HG02642 (cell line): Measurements from ENCODE around the gene ERCC3.
"Not testable (repeated sequence)": the region's sequence is repeated elsewhere in the genome, so short reads cannot be mapped to it uniquely, and the experiment has no call there.

Experiments
- ATAC-seq: cut with Tn5 transposase; IDR thresholded peaks from one replicate; pipeline ENCODE4 v1.9.1; 2021; ENCODE audit warnings: mild to moderate bottlenecking; ENCODE audit not compliant: unreplicated experiment, poor library complexity

ERCC3 gene

GRCh38 chr2:127280693-127281092 is 13.3 kb downstream of the ERCC3 start:
- no peak for ATAC-seq

GRCh38 chr2:127279781-127280180 is 14.2 kb downstream of the ERCC3 start:
- ATAC-seq, result no peak

GRCh38 chr2:127278959-127279358 is 15.0 kb downstream of the ERCC3 start:
- ATAC-seq, result no peak

- ATAC-seq, result peak; percentile 93
These were observed 16.9 kb downstream of the ERCC3 start for GRCh38 chr2:127277028-127277427.

- ATAC-seq, result no peak
These were observed 18.2 kb downstream of the ERCC3 start for GRCh38 chr2:127275789-127276188.

GRCh38 chr2:127275356-127275755 is 18.6 kb downstream of the ERCC3 start:
- ATAC-seq, result no peak

GRCh38 chr2:127270663-127271062 is 23.3 kb downstream of the ERCC3 start:
- ATAC-seq, result no peak

- ATAC-seq, result no peak
These were observed 32.0 kb downstream of the ERCC3 start for GRCh38 chr2:127261804-127262406.

- ATAC-seq, result no peak
These were observed 34.6 kb downstream of the ERCC3 start for GRCh38 chr2:127259355-127259754.

GRCh38 chr2:127256866-127257265 is 37.1 kb downstream of the ERCC3 start:
- no peak for ATAC-seq

GRCh38 chr2:127256381-127256780 is 37.6 kb downstream of the ERCC3 start:
- no peak for ATAC-seq

GRCh38 chr2:127255721-127256120 is 38.2 kb downstream of the ERCC3 start:
- no peak for ATAC-seq

GRCh38 chr2:127255146-127255545 is 38.8 kb downstream of the ERCC3 start:
- no peak for ATAC-seq

- ATAC-seq, result no peak
These were observed 39.5 kb downstream of the ERCC3 start for GRCh38 chr2:127254386-127254981.

GRCh38 chr2:127241184-127241583 is 52.8 kb downstream of the ERCC3 start:
- not testable (repeated sequence) for ATAC-seq

- ATAC-seq, result no peak
These were observed 54.5 kb downstream of the ERCC3 start for GRCh38 chr2:127239395-127239794.

- ATAC-seq, result not testable (repeated sequence)
These were observed 56.2 kb downstream of the ERCC3 start for GRCh38 chr2:127237768-127238167.

GRCh38 chr2:127235082-127235702 is 58.8 kb downstream of the ERCC3 start:
- no peak for ATAC-seq

GRCh38 chr2:127233710-127234109 is 60.2 kb downstream of the ERCC3 start:
- ATAC-seq, result no peak

- ATAC-seq, result no peak
These were observed 62.6 kb downstream of the ERCC3 start for GRCh38 chr2:127231130-127231865.

GRCh38 chr2:127229555-127229954 is 64.4 kb downstream of the ERCC3 start:
- no peak for ATAC-seq
